GDM1 (cell line): Measurements from ENCODE around the gene KCNJ9.

Experiments
- DNase-seq: peaks from one replicate; lab custom pipeline; 2025; lab: John Stamatoyannopoulos, UW

KCNJ9 gene

GRCh38 chr1:160066829-160067745 is 14.3 kb upstream of the KCNJ9 start:
- DNase-seq = no peak

- DNase-seq = no peak
These were observed 13.1 kb upstream of the KCNJ9 start for GRCh38 chr1:160068225-160068624.

GRCh38 chr1:160069460-160070231 is 11.7 kb upstream of the KCNJ9 start, which contains the start of gene KCNJ10:
KCNJ10 (minus strand) TSS chr1:160070160; CDS start chr1:160042532, 27,628 bp downstream.
- DNase-seq = no peak

- peak; percentile 20 for DNase-seq
These were observed 10.8 kb upstream of the KCNJ9 start for GRCh38 chr1:160070243-160071163.

- DNase-seq = no peak
These were observed 10.0 kb upstream of the KCNJ9 start for GRCh38 chr1:160071289-160071688.

- no peak for DNase-seq
These were observed 6.5 kb upstream of the KCNJ9 start for GRCh38 chr1:160074865-160075264.

GRCh38 chr1:160075836-160076235 is 5.5 kb upstream of the KCNJ9 start:
- DNase-seq = no peak

- DNase-seq = no peak
These were observed 5.0 kb upstream of the KCNJ9 start for GRCh38 chr1:160076295-160076694.

GRCh38 chr1:160077486-160077885 is 3.9 kb upstream of the KCNJ9 start:
- no peak for DNase-seq

- DNase-seq = peak; percentile 14
These were observed 2.7 kb upstream of the KCNJ9 start for GRCh38 chr1:160078512-160079195.

GRCh38 chr1:160079448-160079847 is 1.9 kb upstream of the KCNJ9 start:
- no peak for DNase-seq

GRCh38 chr1:160080381-160081100 is 797 bp upstream of the KCNJ9 start:
- no peak for DNase-seq

GRCh38 chr1:160082487-160082886 is 1.1 kb downstream of the KCNJ9 start:
- DNase-seq = no peak

GRCh38 chr1:160082926-160083325 is 1.6 kb downstream of the KCNJ9 start:
- DNase-seq = no peak

- DNase-seq = peak; percentile 16
These were observed 2.8 kb downstream of the KCNJ9 start for GRCh38 chr1:160083968-160084770.

GRCh38 chr1:160084771-160085321 is 3.5 kb downstream of the KCNJ9 start:
- no peak for DNase-seq

- DNase-seq = peak; percentile 54
These were observed 4.5 kb downstream of the KCNJ9 start for GRCh38 chr1:160085686-160086455.

- no peak for DNase-seq
These were observed 5.1 kb downstream of the KCNJ9 start for GRCh38 chr1:160086456-160086892.
